HEK293 (cell line): ENCODE data around the gene VTN.

ENCODE experiments used
- CTCF ChIA-PET: fragments of 350-600 bp; formaldehyde crosslinking; extraction: SDS; loops from one replicate; lab custom pipeline; 2021; ENCODE audit warnings: antibody characterized with exemption; lab: Yijun Ruan, JAX
- POLR2A ChIA-PET: fragments of 300-600 bp; formaldehyde crosslinking; extraction: SDS; loops from one replicate; lab custom pipeline; 2020; ENCODE audit warnings: antibody characterized with exemption, inconsistent platforms; lab: Yijun Ruan, JAX
- H3K27ac ChIP-seq: fragments of 200-500 bp; sonication (Bioruptor generic); 2 replicates; pipeline ENCODE4 v1.5.1; 2014; ENCODE audit warnings: low read depth, low read length, control low read depth, inconsistent platforms; ENCODE audit errors: extremely low read depth
- H3K36me3 ChIP-seq, 2 experiments: fragments of 200-500 bp in 1 of 2; sonication (Bioruptor generic) in 1 of 2; 1 replicate in 1 of 2; 2 replicates in 1 of 2; pipeline ENCODE4 v1.5.1; 2014 to 2017; ENCODE audit warnings: inconsistent platforms in 2 of 2, low read length in 2 of 2; ENCODE audit not compliant: control insufficient read depth in 2 of 2, insufficient read depth in 1 of 2
- H3K4me1 ChIP-seq: fragments of 200-500 bp; sonication (Bioruptor generic); 2 replicates; pipeline ENCODE4 v1.5.1; 2014; ENCODE audit warnings: mild to moderate bottlenecking, low read length, inconsistent platforms; ENCODE audit not compliant: control insufficient read depth, insufficient read depth
- H3K4me3 ChIP-seq: 2 replicates; pipeline ENCODE4 v1.5.1; 2011; ENCODE audit warnings: low read depth, mild to moderate bottlenecking, control low read depth, low read length, moderate library complexity
- H3K9me3 ChIP-seq: fragments of 200-500 bp; sonication (Bioruptor generic); 2 replicates; pipeline ENCODE4 v1.5.1; 2014; ENCODE audit warnings: low read depth, low read length, inconsistent platforms; ENCODE audit not compliant: control insufficient read depth, insufficient read depth
- EGR2 ChIP-seq: fragments of 450-650 bp; formaldehyde crosslinking; IDR thresholded peaks from 2 replicates; pipeline ENCODE4 v1.5.1; 2016; ENCODE audit warnings: low read depth, missing biosample characterization, missing genetic modification characterization
- GFI1B ChIP-seq: fragments of 450-650 bp; formaldehyde crosslinking; IDR thresholded peaks from 2 replicates; pipeline ENCODE4 v1.5.1; 2016; ENCODE audit warnings: missing biosample characterization, missing genetic modification characterization
- GLI4 ChIP-seq: fragments of 450-650 bp; formaldehyde crosslinking; IDR thresholded peaks from 2 replicates; pipeline ENCODE4 v1.5.1; 2016; ENCODE audit warnings: missing biosample characterization, missing genetic modification characterization
- GLIS2 ChIP-seq: fragments of 450-650 bp; formaldehyde crosslinking; IDR thresholded peaks from 2 replicates; pipeline ENCODE4 v1.5.1; 2016; ENCODE audit warnings: missing biosample characterization, missing genetic modification characterization
- HOXC10 ChIP-seq: sonication (generic); formaldehyde crosslinking; IDR thresholded peaks from 2 replicates; pipeline ENCODE4 v1.8.1; 2023; ENCODE audit warnings: mild to moderate bottlenecking, missing genetic modification reagents
- KLF10 ChIP-seq: fragments of 450-650 bp; IDR thresholded peaks from 2 replicates; pipeline ENCODE4 v1.5.1; 2018; ENCODE audit warnings: missing biosample characterization, mild to moderate bottlenecking, missing genetic modification characterization
- KLF16 ChIP-seq: fragments of 450-650 bp; formaldehyde crosslinking; IDR thresholded peaks from 2 replicates; pipeline ENCODE4 v1.5.1; 2017; ENCODE audit warnings: missing biosample characterization, missing genetic modification characterization
- PRDM6 ChIP-seq: fragments of 450-650 bp; formaldehyde crosslinking; IDR thresholded peaks from 2 replicates; pipeline ENCODE4 v1.5.1; 2017; ENCODE audit warnings: missing biosample characterization, missing genetic modification characterization
- SETDB1 ChIP-seq: IDR thresholded peaks from one replicate; pipeline ENCODE4 v1.6.1; 2017; ENCODE audit warnings: mild to moderate bottlenecking, low read length, moderate library complexity, mixed read lengths; ENCODE audit not compliant: insufficient read length
- ZEB2 ChIP-seq: fragments of 450-650 bp; formaldehyde crosslinking; IDR thresholded peaks from 2 replicates; pipeline ENCODE4 v1.5.1; 2016; ENCODE audit warnings: missing biosample characterization, missing genetic modification characterization
- ZNF114 ChIP-seq: fragments of 450-650 bp; formaldehyde crosslinking; IDR thresholded peaks from 2 replicates; pipeline ENCODE4 v1.5.0; 2017; ENCODE audit warnings: missing biosample characterization, missing genetic modification characterization
- ZNF133 ChIP-seq: fragments of 450-650 bp; formaldehyde crosslinking; IDR thresholded peaks from 2 replicates; pipeline ENCODE4 v1.5.1; 2016; ENCODE audit warnings: missing biosample characterization, missing genetic modification characterization
- ZNF362 ChIP-seq: fragments of 450-650 bp; formaldehyde crosslinking; IDR thresholded peaks from 2 replicates; pipeline ENCODE4 v1.5.1; 2016; ENCODE audit warnings: missing biosample characterization, missing genetic modification characterization
- ZNF366 ChIP-seq: fragments of 450-650 bp; formaldehyde crosslinking; conservative IDR thresholded peaks from 2 replicates; pipeline ENCODE4 v1.5.1; 2016; ENCODE audit warnings: missing biosample characterization, missing genetic modification characterization
- ZNF391 ChIP-seq: fragments of 450-650 bp; formaldehyde crosslinking; IDR thresholded peaks from 2 replicates; pipeline ENCODE4 v1.5.1; 2016; ENCODE audit warnings: low read depth, missing biosample characterization, missing genetic modification characterization, borderline replicate concordance
- ZNF394 ChIP-seq: fragments of 450-650 bp; formaldehyde crosslinking; IDR thresholded peaks from 2 replicates; pipeline ENCODE4 v1.5.1; 2016; ENCODE audit warnings: missing biosample characterization, missing genetic modification characterization, mild to moderate bottlenecking, moderate library complexity, borderline replicate concordance
- ZNF48 ChIP-seq: fragments of 450-650 bp; formaldehyde crosslinking; IDR thresholded peaks from 2 replicates; pipeline ENCODE4 v1.5.1; 2016; ENCODE audit warnings: missing biosample characterization, missing genetic modification characterization
- ZNF501 ChIP-seq: fragments of 450-650 bp; formaldehyde crosslinking; IDR thresholded peaks from 2 replicates; pipeline ENCODE4 v1.5.1; 2016; ENCODE audit warnings: missing biosample characterization, missing genetic modification characterization
- ZNF544 ChIP-seq: fragments of 450-650 bp; formaldehyde crosslinking; IDR thresholded peaks from 2 replicates; pipeline ENCODE4 v1.5.0; 2017; ENCODE audit warnings: missing biosample characterization, missing genetic modification characterization
- ZNF555 ChIP-seq: fragments of 450-650 bp; formaldehyde crosslinking; conservative IDR thresholded peaks from 2 replicates; pipeline ENCODE4 v1.5.1; 2017; ENCODE audit warnings: missing biosample characterization, mild to moderate bottlenecking, missing genetic modification characterization, inconsistent platforms
- ZNF561 ChIP-seq: fragments of 450-650 bp; IDR thresholded peaks from 2 replicates; pipeline ENCODE4 v1.5.1; 2018; ENCODE audit warnings: missing biosample characterization, missing genetic modification characterization, borderline replicate concordance
- ZNF670 ChIP-seq: fragments of 450-650 bp; formaldehyde crosslinking; IDR thresholded peaks from 2 replicates; pipeline ENCODE4 v1.5.1; 2016; ENCODE audit warnings: missing biosample characterization, missing genetic modification characterization, low read depth
- ZSCAN30 ChIP-seq: fragments of 450-650 bp; IDR thresholded peaks from 2 replicates; pipeline ENCODE4 v1.5.1; 2018; ENCODE audit warnings: missing biosample characterization, mild to moderate bottlenecking, missing genetic modification characterization, moderate library complexity
- ZXDB ChIP-seq: fragments of 450-650 bp; formaldehyde crosslinking; IDR thresholded peaks from 2 replicates; pipeline ENCODE4 v1.5.1; 2016; ENCODE audit warnings: missing biosample characterization, missing genetic modification characterization

Gene VTN

GRCh38 chr17:28394337-28395116 lies 24.4 kb upstream of the VTN start:
- no peak for TF ChIP-seq GLI4 (tag by site-specific recombination)
- TF ChIP-seq KLF10: no peak
- TF ChIP-seq ZNF561 (tag by site-specific recombination): no peak
- no peak for TF ChIP-seq ZXDB (tag by site-specific recombination)
- TF ChIP-seq EGR2 (tag by site-specific recombination): no peak
- no peak for TF ChIP-seq KLF16 (tag by site-specific recombination)
- TF ChIP-seq PRDM6: no peak
- TF ChIP-seq ZNF362 (tag by site-specific recombination): no peak
- no peak for TF ChIP-seq GLIS2
- TF ChIP-seq ZNF114: no peak
- no peak for TF ChIP-seq GFI1B (tag by site-specific recombination)
- TF ChIP-seq ZNF555 (tag by site-specific recombination): no peak
- no peak for TF ChIP-seq ZNF366 (tag by site-specific recombination)
- TF ChIP-seq ZNF133: no peak
- TF ChIP-seq ZEB2 (tag by site-specific recombination): no peak
- Histone ChIP-seq H3K36me3 (peaks cover 31 to 80% of the 10 kb centered on the region in 2 experiments), H3K9me3 (no peaks in the 10 kb centered on the region), H3K27ac (no peak overlapping the region), H3K4me3 (no peak overlapping the region), H3K4me1 (no peaks in the 10 kb centered on the region)
- CTCF ChIA-PET: interaction anchor here (0.6 to 1.0 kb wide), 3 partner anchors 13 to 22 kb away, joined by 3 to 4 read pairs (median 3); no protein-coding TSS in a partner anchor
- POLR2A ChIA-PET: interaction anchor here (0.6 to 1.7 kb wide), 5 partner anchors 11 to 337 kb away, joined by 3 to 9 read pairs (median 3); partner anchors contain the start of genes IFT20, POLDIP2 and TNFAIP1

DNA sequence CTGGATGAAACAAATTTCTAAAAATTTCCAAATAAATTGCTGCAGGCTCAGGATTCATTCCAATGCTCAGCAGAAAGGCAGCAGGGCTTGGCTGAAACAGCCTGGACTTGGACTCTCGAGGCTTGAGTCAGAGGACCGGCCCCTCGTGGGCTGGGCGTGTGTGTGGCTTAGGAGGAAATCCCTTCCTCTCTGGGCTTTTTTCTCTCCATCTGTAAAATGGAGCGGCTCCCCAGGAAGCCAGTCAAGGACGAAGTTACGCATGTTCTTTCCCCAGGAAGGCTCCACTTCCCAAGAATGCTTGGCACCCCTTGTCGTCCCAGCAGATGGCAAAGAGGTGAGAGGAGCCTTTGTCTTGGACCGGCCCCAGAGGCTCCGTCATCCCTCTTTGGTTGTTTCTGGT lies 22.4 kb upstream of the VTN start:
- no peak for TF ChIP-seq ZNF394 (tag by site-specific recombination)
- no peak for TF ChIP-seq ZNF670 (tag by site-specific recombination)
- no peak for TF ChIP-seq SETDB1
- TF ChIP-seq ZNF133: no peak
- no peak for TF ChIP-seq ZNF391
- no peak for TF ChIP-seq ZSCAN30 (tag by site-specific recombination)
- no peak for TF ChIP-seq HOXC10
- TF ChIP-seq ZNF544 (tag by site-specific recombination): no peak
- TF ChIP-seq ZNF501 (tag by site-specific recombination): no peak
- TF ChIP-seq ZNF48 (tag by site-specific recombination): no peak
- Histone ChIP-seq H3K27ac (no peak overlapping the region), H3K4me3 (no peak overlapping the region), H3K36me3 (peaks cover 42 to 78% of the 10 kb centered on the region in 2 experiments), H3K4me1 (no peaks in the 10 kb centered on the region), H3K9me3 (no peaks in the 10 kb centered on the region)
- POLR2A ChIA-PET: no interaction called here
- CTCF ChIA-PET: no interaction called here
